ENCODE data around the gene LRRC37A.
A peak's percentile ranks its signal among the peaks of the same experiment; 100 is the strongest.
"Not testable (repeated sequence)": the region's sequence is repeated elsewhere in the genome, so short reads cannot be mapped to it uniquely, and the experiment has no call there.

The LRRC37A gene

GRCh38 chr17:46294831-46295230, at the start of gene LRRC37A:
Gene LRRC37A, plus strand, starts transcription at chr17:46295131. Its CDS starts 3 bp downstream, at chr17:46295134.
- DNase-seq, result not testable (repeated sequence)

GRCh38 chr17:46249153-46249552, 45.8 kb upstream of the LRRC37A start:
- not testable (repeated sequence) for DNase-seq

GRCh38 chr17:46252804-46253203, 42.1 kb upstream of the LRRC37A start:
- not testable (repeated sequence) for DNase-seq

- peak; percentile 80 for DNase-seq
These were observed 41.2 kb upstream of the LRRC37A start for GRCh38 chr17:46253722-46254121.

- DNase-seq, result not testable (repeated sequence)
These were observed 40.7 kb upstream of the LRRC37A start for GRCh38 chr17:46254215-46254614.

- DNase-seq, result not testable (repeated sequence)
These were observed 38.6 kb upstream of the LRRC37A start for GRCh38 chr17:46256369-46256768.

- not testable (repeated sequence) for DNase-seq
These were observed 34.9 kb upstream of the LRRC37A start for GRCh38 chr17:46259845-46260661.

- no peak for DNase-seq
These were observed 32.7 kb upstream of the LRRC37A start for GRCh38 chr17:46262271-46262670.

GRCh38 chr17:46264456-46265198, 30.3 kb upstream of the LRRC37A start:
- DNase-seq, result no peak

GRCh38 chr17:46266063-46266655, 28.8 kb upstream of the LRRC37A start:
- DNase-seq, result not testable (repeated sequence)

GRCh38 chr17:46266656-46267544, 28.0 kb upstream of the LRRC37A start:
- peak; percentile 74 for DNase-seq

GRCh38 chr17:46270032-46270431, 24.9 kb upstream of the LRRC37A start:
- DNase-seq, result no peak

GRCh38 chr17:46273541-46274236, 21.2 kb upstream of the LRRC37A start:
- DNase-seq, result no peak

- no peak for DNase-seq
These were observed 20.7 kb upstream of the LRRC37A start for GRCh38 chr17:46274238-46274637.

GRCh38 chr17:46276728-46277479, 18.0 kb upstream of the LRRC37A start:
- DNase-seq, result not testable (repeated sequence)

GRCh38 chr17:46281336-46281735, 13.6 kb upstream of the LRRC37A start:
- DNase-seq, result not testable (repeated sequence)

GRCh38 chr17:46282635-46283034, 12.3 kb upstream of the LRRC37A start:
- DNase-seq, result not testable (repeated sequence)

GRCh38 chr17:46284467-46284866, 10.5 kb upstream of the LRRC37A start:
- not testable (repeated sequence) for DNase-seq

- not testable (repeated sequence) for DNase-seq
These were observed 9.4 kb upstream of the LRRC37A start for GRCh38 chr17:46285500-46285899.

- peak; percentile 65 for DNase-seq
These were observed 8.1 kb upstream of the LRRC37A start for GRCh38 chr17:46286764-46287221.

GRCh38 chr17:46287587-46287986, 7.3 kb upstream of the LRRC37A start:
- not testable (repeated sequence) for DNase-seq

All from activated gamma-delta T cell treated with Interleukin-2 at 50 U/mL for 16 hours (primary cell).